ENCODE data around the gene GRIK3.

DNA sequence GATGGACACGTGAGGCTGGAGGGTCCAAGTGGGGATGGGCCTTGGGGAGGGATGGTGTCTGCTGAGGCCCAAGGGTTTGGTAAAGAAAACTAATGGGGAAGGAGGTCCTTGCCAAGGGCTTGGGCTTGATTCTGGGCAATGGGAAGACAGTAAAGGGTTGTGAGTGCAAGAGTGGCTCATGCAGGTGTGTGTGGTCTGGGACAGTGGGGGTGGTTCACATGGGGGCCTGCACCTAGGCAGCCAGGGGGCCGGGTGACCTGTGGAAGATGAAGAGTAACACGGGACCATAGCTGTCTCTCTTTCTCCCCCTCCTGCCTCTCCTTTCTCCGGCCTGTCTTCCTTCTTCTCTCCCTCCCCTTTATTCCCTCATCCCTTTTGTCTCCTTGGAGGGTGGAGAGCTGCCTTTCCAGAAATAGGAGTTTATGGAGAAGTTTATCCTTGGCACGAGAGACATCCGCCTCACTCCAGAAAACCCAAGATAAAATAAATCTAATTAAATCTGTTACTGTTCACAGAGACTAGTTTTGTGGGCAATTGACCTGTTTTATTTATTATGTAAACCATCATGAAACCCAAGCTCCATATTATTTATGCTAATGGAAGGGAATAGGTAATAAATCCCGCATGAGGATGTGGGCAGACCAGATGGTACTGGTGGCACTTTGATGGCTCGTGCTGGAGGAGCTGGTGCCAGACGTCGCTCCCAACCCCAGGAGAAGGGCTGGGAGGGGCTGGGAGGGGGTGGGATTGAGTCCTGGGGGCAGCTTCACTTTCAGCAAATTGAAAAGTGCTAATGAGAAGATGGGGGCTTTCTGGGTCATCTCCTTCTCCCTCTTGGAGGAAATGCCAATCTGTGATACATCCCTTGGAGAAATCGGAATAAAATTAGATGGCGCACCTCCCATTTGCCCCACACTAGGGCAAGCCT lies 278.7 kb downstream of the GRIK3 start:
- no peak for TF ChIP-seq EZH2phosphoT487 (IDR thresholded peaks at IDR 0.05; ENCODE audit: low read depth)
- TF ChIP-seq, protein P1, sequence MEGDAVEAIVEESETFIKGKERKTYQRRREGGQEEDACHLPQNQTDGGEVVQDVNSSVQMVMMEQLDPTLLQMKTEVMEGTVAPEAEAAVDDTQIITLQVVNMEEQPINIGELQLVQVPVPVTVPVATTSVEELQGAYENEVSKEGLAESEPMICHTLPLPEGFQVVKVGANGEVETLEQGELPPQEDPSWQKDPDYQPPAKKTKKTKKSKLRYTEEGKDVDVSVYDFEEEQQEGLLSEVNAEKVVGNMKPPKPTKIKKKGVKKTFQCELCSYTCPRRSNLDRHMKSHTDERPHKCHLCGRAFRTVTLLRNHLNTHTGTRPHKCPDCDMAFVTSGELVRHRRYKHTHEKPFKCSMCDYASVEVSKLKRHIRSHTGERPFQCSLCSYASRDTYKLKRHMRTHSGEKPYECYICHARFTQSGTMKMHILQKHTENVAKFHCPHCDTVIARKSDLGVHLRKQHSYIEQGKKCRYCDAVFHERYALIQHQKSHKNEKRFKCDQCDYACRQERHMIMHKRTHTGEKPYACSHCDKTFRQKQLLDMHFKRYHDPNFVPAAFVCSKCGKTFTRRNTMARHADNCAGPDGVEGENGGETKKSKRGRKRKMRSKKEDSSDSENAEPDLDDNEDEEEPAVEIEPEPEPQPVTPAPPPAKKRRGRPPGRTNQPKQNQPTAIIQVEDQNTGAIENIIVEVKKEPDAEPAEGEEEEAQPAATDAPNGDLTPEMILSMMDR (IDR thresholded peaks at IDR 0.05; ENCODE audit: low read depth, low read length), result no peak
